OCI-LY1 (cell line): ENCODE data around the gene POLRMT.
"Not testable (repeated sequence)": the region's sequence is repeated elsewhere in the genome, so short reads cannot be mapped to it uniquely, and the experiment has no call there.

Source experiments
- EZH2 ChIP-seq: fragments of 200-600 bp; sonication (generic), shearing (Covaris generic); IDR thresholded peaks from 2 replicates; pipeline ENCODE4 v1.8.0; 2017; ENCODE audit warnings: borderline replicate concordance, mixed run types, mild to moderate bottlenecking, antibody characterized with exemption, low read length, moderate library complexity, mixed read lengths
- TF ChIP-seq, protein P1 (sequence below): fragments of 200-600 bp; sonication (generic), shearing (Covaris generic); IDR thresholded peaks from 2 replicates; pipeline ENCODE4 v1.5.1; 2017; ENCODE audit warnings: mild to moderate bottlenecking, antibody characterized with exemption, low read length, moderate library complexity, mixed read lengths

DNA sequence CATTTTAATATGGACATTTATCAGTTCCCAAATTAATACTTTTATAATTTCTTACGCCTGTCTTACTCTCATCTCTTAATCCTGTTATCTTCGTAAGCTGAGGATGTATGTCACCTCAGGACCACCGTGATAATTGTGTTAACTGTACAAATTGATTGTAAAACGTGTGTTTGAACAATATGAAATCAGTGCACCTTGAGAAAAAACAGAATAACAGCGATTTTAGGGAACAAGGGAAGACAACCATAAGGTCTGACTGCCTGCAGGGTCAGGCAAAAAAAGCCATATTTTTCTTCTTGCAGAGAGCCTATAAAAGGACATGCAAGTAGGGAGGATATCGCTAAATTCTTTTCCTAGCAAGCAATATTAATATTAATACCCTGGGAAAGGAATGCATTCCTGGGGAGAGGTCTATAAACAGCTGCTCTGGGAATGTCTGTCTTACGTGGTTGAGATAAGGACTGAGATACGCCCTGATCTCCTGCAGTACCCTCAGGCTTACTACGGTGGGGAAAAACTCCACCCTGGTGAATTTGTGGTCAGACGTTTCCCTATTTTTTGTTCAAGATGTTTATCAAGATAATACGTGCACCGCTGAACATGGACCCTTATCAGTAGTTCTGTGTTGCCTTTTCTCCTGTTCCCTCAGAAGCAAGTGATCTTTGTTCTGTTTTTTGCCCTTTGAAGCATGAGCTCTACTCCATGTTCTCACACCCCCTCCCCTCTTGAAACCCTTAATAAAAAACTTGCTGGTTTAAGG, 35.5 kb upstream of the POLRMT start:
- TF ChIP-seq, protein P1, sequence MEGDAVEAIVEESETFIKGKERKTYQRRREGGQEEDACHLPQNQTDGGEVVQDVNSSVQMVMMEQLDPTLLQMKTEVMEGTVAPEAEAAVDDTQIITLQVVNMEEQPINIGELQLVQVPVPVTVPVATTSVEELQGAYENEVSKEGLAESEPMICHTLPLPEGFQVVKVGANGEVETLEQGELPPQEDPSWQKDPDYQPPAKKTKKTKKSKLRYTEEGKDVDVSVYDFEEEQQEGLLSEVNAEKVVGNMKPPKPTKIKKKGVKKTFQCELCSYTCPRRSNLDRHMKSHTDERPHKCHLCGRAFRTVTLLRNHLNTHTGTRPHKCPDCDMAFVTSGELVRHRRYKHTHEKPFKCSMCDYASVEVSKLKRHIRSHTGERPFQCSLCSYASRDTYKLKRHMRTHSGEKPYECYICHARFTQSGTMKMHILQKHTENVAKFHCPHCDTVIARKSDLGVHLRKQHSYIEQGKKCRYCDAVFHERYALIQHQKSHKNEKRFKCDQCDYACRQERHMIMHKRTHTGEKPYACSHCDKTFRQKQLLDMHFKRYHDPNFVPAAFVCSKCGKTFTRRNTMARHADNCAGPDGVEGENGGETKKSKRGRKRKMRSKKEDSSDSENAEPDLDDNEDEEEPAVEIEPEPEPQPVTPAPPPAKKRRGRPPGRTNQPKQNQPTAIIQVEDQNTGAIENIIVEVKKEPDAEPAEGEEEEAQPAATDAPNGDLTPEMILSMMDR: not testable (repeated sequence)
- not testable (repeated sequence) for TF ChIP-seq EZH2
